Stimulated activated CD8-positive, alpha-beta memory T cell treated with anti-CD3 and anti-CD28 coated beads, Interleukin-7, amount 100 ng/mL, for 24 hours (primary cell): ENCODE data around the gene IL17C.

ENCODE experiments used
- DNase-seq: peaks from one replicate; pipeline ENCODE4 v3.0.0-alpha.2; 2020; ENCODE audit warnings: low read depth

The IL17C gene

DNA sequence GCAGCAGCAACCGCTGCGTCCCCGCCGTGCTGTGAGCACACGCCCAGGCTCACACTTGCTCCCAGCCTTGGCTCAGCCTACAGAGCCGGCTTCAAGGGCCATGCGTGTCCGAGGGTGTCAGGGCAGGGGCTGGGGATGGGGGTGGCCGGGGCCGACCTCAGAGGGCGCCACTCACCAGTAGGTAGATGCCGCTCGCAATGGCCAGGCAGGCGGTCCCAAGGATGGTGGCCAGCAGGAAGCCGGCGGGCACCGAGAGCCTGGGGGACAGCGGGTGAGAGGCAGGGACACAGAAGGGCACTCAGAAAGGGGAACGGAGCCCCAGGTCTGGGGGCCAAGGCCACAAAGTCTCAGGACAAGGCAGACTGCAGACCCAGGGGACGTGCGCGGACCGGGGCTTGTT is 7.6 kb downstream of the IL17C start:
- no peak for DNase-seq

DNA sequence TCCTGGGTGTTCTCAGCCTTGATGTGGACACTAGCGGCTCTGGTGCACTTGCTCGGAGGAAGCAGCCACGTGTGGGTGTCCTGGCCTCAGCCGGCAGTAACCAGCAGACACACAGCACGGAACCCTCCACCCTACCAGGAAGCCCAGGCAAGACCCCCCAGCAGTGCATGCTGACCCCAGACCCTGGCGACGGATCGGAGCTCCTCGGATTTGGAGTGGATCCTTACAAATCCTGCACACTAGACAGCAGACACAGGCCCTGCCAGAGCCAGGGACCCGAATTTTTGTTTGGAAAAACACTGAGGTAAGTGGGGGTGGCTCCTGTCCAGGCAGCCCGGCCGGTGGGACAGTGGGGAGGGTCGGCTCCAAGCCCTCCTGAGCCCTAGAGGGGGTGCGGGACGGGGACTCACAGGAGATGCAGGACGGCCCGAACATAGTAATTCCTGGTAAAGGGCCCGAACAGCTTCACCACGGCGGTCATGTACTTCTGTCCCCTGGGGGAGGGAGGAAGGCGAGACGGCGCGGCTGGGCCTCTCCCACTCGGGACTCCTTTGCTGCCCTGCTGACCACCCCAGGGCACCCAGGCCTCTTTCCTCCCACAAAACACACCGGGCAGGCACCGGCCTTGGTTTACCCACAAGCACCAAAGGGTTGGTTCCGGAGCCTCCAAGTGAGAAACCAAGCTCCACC is 8.1 kb downstream of the IL17C start:
- DNase-seq, result no peak

DNA sequence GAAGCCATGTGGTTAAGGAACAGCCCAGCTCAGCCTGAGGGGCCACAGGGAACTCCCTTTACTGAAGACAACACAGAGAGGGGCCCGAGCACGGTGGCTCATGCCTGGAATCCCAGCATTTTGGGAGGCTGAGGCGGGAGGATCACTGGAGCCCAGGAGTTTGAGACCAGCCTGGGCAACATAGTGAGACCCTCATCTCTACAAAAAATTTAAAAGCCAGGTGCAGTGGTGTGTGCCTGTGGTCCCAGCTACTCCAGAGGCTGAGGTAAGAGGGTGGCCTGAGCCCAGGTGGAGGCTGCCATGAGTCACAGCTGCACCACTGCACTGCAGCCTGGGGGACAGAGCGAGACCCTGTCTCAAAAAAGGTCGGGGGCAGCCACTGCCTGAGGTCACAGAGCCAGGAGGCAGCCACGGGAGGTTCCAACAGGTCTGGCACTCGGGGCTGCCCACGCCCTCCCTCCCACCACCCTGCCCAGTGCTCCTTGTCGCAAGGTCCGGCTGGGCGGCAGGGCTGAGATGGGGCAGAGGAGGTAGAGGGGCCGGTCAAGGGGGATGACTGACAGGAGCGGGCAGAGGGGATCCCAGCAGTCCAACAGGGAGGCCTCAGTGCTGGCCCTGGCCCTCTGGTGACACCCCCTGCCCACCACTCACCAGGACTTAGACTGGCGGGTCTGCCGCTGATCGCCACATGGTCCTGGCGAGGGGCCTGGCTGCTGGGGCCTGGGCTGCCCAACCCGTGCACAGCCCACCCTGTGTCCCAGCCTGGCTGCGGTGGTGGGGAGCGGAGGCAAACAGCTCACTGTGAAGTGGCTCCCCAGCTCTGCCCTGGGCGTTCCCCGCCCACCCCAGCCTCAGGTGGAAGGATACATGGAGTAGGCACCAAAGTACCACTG is 9.1 kb downstream of the IL17C start:
- no peak for DNase-seq

DNA sequence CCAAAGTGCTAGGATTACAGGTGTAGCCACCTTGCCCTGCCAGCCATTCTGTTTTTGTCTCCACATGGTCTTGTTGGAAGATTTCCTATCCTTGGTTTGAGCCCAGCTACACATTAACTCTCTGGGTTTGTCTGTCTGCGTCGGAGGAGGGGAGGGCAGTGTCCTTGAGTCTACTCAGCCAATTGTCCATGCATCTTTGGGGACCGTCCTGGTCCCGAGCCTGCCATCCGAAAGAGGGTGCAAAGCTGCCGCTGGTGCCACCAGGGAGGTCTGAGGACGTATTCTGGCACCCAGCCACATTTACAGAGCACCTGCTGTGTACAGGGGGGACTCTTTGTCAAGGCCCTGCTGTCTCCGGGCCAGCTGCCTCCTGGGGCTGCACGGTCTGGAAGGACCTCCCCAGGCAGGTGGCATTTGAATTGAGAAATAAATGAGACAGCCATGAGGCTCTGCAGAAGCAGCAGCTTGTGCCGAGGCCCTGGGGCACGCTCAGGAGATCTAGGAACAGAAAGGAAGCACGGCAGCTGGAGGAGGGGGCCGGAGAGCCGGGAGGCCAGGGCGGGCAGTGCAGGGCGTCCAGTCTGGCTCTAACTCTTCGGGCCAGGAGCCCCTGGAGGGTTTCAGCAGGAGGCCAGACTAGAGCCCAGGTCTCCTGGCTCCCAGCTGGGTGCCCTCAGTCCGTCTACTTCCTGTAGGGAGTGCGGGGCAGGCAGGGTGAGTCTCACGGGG is 11.0 kb downstream of the IL17C start:
- no peak for DNase-seq

DNA sequence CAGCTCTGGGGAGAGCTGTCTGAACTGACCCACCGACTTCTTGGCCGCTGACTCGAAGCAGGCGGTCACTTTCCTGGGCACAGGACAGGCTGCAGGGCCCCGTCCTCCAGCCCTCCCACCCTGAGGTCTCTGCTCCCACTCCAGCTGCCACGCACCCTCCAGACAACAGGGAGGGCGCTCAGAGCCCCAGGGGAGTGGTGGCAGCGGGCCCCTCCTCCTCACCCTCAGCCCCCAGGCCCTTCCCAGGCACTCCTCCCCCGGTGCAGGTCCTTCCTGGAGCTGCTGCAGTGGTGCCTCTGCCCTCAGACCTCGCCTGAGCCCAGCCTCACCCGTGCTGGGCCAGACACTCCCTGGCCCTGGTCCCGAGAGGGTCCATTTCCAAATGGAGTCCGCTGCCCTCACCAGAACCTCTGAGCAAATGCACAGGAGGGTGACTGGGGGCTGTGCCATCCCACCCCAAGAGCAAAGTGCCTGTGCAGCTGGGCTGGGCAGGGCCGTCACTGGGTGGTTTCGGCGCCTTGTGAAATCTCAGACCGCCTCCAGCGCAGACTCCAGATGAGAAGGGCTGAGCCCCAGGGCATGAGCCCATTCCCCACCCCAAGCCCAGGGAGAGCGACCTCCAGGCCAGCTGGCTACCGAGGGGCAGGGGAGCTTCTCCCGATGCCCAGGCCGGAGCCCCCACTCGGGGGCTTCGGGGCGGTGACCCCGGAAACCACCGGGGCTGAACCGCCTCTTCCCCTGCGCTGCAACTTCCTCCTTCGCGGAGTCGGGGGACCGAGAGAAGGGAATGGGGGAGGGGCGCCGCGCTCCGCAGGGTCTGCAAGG is 11.8 kb downstream of the IL17C start:
- DNase-seq, result no peak

DNA sequence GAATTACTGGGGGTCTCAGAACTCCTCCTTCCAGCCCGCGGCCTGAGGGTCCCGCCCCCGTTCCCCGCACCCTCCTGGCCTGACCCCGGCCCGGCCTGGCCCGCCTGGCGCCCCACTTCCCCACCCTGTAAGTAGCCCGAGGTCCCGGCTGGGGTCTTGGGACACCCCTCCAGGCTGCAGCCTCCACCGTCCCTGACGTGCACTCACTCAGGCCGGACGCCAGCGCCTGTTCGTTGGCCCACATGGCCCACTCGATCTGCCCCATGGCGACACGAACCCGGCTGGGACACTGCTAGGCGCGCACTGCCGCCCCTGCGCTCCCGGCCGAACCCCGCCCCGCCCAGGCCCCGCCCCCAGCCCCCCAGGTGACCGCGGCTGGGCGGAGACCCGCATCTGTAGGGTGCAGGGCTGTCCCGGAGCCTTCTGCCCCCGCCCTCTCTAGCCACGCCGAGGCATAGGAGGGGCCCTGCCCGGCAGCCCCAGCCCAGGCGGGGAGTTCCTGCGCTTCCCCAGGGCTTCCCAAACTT is 12.4 kb downstream of the IL17C start, which contains the start of gene CYBA:
CYBA (minus strand) TSS at position 305 of the 527 bp plus-strand sequence; CDS start at position 265, 40 bp downstream.
- peak; percentile 69 for DNase-seq

DNA sequence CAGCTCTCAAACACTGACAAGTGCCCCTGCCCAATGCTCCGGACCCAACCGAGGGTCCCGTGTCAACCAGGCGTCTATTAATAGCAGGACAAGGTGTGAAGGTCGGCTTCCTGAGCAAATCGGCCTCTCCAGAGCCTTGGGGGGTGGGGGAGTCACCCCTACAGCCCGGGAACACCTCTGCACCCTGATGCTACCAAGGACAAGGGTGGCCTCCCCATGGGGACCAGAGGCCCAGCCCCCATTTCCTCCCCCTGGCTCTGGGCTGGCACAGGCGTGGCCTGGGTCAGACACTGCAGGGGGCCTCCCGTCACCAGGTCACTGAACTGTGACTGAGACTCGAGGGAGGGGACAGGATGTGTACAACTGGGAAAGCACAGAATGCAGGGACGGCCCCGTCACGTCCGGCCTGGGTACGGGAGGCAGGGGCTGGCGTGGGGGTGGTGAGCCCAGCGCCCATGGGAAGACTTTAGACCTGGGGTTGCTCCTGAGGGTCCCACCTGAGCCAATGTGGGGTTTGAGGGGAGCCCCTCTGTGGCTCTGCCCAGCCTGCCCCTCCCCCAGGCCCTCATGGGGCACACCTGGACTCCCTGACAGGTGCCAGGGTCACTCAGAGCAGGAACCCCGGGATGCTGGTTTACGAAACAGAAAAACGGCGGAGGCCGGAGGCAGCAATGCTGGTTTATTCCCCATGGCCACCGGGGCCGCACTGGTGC is 13.1 kb downstream of the IL17C start:
- peak; percentile 55 for DNase-seq

DNA sequence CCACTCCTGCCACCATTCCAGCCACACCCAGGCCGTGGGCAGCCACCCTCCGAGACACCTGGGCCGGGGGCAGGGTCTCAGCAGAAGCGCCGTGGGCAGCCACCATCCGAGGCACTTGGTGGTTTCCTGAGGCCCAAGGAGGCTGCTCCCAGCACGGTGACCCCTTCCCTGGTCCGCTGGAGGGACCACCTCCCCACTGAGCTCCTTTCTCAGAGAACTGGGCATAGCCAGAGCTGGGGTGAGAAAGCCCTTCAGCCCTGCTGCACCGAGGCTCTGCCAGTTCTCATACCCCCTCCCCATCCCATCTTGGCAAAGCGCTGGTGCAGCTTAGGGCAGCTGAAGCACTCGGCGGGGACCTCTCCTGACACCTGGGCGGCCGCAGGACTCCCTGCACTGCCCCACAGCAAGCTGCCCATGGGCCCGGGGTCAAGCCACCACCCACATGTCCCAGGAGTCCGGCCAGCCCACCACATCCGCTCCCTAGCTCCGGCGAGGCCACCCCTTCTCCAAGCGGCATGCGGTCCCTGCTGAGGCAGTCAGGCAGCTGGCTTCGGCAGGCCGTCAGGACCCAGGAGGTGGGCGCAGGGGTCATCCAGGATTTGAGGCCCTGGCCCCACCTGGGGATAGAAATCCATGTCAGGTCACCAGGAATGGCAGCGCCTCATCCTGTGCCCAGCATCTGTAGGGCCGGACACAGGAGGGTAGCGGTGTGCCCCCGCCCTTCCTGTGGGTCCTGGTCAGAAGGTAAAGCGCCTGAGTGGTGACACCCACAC is 13.8 kb downstream of the IL17C start:
- no peak for DNase-seq

DNA sequence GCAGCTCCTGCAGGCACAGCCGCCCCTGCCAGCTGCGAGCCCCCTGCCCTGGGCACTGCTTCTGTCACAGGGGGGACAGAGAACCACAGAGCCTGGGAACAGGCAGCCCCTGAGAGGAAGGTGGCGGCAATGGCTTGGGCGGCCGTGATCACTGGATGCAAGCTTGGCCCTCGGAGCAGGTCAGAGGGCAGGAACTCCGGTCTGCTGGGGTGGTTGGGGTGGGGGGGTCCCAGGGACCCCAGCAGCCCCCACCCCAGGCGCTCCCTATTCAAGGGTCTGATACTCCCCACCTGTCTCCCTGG is 14.3 kb downstream of the IL17C start:
- DNase-seq, result no peak

DNA sequence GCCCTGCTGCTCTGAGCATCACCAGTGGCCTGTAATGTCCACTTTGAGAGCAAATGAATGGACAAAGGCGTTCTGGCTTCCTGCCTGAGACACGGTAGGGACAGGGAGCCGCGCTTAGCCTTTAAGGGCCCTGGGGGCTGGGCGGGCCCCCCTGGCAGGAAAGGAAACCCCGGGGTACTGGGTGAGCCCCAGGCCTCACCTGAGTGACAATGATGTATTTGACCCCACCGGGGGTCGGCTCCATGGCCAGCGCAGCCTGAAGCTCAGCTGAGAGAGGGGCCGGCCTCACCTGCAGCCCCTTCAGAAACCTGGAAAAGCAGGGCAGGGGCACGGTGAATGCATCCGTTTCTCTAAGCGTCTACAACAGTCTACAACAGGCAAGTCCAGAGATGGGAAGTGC is 14.7 kb downstream of the IL17C start:
- no peak for DNase-seq

DNA sequence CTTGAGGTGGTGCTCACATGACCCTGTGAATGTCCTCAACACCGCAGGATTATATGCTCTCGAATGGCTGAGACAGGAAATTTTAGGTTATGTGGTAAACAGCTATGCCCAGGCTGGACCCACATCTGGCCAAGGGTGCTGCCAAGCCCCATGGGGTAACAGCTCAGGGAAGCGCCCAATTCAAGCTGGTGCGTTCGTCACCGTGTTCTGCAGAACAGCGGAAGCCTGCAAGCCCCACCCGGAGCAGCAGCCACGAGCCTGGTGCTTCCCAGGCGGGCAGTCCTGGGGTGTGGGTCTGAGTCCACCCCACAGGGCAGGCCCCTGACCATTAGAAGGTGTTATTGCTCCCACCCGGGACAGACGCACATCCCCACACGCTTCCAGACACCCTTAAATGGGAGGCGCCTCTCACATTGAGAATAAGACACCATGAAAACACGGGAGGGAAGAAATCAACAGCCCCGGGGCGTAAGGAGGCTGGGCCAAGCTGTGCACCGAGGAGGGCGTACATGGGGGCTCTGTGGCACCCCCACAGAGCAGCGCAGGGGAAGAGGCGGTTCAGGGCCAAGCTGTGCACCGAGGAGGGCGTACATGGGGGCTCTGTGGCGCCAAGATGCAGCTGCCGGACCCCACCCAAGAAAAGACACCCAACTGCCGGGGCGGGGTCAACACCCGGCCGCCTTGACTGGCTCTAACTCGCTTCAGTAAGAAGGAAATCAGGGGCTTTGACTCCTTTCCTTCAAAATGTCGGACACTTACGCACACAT is 15.4 kb downstream of the IL17C start:
- DNase-seq, result no peak

DNA sequence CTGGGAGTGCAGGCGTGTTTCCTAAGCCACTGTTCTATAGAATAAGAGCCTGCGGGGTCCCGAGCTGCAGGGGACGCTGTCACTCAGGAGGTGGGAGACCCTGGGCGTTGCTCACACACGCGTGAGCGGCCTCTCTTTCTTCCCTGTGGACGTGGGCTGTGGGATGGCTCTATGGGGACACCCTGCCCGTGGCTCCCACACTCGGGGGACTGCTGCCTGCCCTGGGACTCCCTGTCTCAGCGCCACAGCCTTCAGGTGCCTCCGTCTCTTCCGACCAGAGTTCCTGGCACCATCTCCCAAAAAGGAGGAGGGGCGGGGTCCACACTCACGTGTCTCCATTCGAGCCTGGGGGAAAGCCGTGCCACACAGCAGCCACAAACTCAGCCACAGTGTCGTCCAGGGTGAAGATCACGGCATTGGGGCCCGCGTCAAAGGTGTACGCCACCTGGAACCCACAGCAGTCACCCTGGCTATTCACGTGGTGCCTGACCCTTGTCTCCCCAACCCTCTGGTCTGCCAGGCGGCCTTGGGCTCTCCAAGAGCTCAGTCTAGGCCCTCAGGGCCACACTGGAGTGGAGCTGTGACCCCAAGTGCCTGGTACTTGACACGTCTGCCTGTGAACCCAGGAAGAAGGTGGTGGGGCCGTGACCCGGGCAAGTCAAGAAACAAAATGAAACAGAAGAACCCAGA is 16.1 kb downstream of the IL17C start:
- no peak for DNase-seq

DNA sequence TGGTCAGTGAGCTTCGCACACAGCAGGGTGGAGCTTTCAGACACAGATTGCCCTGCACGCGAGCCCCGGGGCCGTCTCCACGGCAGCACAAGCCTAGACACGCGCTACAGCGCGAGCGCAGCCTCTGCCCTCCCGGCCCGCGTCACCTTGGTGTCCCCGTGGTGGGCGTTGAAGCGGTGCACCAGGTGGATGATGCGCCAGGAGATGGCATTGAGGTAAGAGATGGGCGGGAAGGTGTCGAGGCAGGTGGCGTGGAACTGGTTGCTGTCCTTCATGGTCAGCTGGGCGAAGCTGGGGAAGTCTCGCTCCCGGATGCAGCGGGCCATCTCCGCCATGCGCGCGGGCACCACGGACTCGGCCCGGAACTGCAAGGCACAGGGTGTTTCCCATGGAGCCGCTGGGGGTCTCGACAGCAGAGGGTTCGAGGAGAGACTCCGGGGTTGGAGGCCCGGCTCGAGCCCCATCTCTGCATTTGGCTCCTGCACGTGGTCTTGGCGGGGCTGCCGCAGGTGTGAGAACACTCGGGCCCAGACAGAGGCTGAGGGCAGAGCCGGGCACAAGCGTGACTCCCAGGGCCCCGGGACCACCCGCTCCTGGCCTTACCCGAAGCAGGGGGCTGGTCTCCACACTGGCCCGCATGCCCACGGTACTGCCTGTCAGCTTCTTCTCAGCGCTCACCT is 16.8 kb downstream of the IL17C start:
- no peak for DNase-seq

DNA sequence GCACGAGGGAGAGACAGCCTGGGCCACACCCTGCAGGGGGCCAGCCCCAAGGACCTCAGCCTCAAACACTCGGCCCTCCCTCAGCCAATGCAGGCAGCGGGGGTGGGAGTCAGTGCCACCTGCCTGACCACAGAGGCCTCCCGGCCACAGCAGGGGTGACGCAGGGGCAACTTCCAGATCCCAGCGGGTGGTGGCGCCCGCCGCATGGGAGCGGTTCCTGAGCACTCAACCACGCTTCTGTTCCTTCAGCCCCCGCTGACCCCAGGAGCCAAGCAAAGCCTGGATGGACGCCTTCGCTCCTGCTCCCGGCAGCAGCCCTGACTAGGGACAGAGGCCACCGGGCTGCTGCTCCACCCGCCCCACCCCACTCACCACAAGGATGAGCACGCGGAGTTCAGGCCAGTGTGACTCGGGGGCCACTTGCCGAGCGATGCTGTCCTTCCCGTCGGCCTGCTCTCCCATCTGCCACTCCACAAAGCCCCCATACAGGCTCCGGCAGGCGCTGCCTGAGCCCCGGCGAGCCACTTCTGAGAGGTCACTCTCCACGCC is 17.4 kb downstream of the IL17C start:
- DNase-seq, result no peak

DNA sequence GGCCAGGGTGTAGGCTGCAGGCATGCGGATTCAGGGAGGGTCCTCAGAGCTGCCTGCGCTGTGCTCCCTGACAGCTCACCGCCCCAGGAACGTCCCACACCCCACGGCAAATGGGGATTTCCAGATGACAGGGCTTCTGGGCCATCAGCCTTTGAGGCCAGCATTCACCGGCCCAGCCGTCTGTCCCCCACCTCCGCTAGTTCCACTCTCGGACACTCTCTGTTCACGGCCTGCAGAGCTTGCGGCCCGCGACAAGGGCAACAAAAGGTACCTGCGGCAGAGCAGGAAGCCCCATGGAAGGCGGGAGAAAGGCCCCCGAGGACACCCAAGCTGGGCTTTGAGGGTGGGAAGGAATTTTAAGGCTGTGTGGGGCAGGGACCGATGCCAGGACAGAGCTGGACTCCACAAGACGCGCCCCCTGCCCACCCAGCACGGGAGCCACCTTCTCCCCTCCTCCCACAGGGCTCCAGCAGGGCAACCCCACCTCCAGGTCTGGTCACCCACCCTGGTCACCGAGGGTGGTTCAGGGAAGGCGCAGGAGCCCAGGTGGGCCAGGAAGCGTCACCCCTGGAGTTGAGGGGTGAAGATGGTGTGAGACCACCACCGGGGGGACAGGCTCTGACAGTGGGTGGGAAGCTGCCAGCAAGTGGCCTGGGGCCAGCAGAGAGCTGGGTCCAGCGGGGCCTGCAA is 18.1 kb downstream of the IL17C start:
- no peak for DNase-seq

DNA sequence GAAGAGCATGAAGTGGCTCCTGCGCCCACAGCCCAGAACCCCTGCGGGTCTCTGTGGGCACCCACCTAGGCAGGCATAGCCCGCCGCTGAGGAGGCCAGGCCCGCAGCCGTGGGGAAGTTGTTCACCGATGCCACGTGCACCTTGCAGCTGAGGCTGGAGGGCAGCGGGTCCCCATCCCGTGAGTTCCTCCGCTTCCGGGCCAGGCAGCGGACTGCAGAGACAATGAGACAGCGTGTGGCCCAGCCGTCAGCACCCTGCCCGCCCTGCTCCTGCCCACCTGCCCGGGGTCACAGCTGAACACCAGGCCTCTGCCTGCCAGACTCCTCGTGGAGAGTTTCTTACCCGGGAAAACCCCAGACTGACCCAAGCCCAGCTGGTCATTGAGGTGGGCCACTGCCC is 19.0 kb downstream of the IL17C start:
- no peak for DNase-seq

DNA sequence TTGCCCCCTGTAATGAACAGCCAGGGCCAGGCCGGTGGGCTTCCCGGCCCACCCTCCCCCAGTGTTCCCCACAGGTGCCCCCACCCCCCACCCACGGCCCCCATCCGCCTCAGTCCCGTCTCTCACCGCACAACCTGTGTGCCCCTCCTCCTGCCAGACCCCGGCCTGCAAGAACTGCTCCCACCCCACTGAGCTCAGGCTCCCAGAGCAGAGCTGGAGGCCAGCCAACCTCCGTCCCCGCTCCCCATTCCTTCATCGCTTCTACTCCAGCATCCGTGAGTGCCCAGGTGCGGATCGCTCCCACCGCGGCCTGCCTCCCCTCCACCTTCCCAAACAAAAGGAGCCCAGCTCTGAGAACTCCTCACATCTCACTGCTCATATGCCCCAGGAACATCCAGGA is 20.3 kb downstream of the IL17C start:
- DNase-seq, result no peak
